Left ventricle myocardium inferior (tissue), 1 donor: ENCODE results near the gene OXER1. TPM values are rescaled to one million over a fixed set of nuclear protein-coding genes. Genes with fewer than 3 reads are reported as not detected.

Source experiments
- DNase-seq: peaks from one replicate; pipeline ENCODE4 v3.0.0-alpha.2; 2020
- H3K27ac ChIP-seq: fragments of 200-600 bp; replicated peaks from 2 replicates; pipeline ENCODE4 v1.8.0; 2021
- H3K27me3 ChIP-seq: fragments of 200-600 bp; 2 replicates; pipeline ENCODE4 v1.8.0; 2021; ENCODE audit warnings: low read depth
- H3K36me3 ChIP-seq: fragments of 200-600 bp; 2 replicates; pipeline ENCODE4 v1.8.0; 2021
- H3K4me1 ChIP-seq: fragments of 200-600 bp; 2 replicates; pipeline ENCODE4 v1.8.0; 2021
- H3K4me3 ChIP-seq: fragments of 200-600 bp; 2 replicates; pipeline ENCODE4 v1.8.0; 2021; ENCODE audit warnings: mild to moderate bottlenecking, moderate library complexity
- H3K9me3 ChIP-seq: fragments of 200-600 bp; replicated peaks from 2 replicates; pipeline ENCODE4 v1.8.0; 2021
- CTCF ChIP-seq: fragments of 200-600 bp; IDR thresholded peaks from 2 replicates; pipeline ENCODE4 v1.8.0; 2021; ENCODE audit warnings: antibody characterized with exemption, mild to moderate bottlenecking, borderline replicate concordance
- intact Hi-C: fragments of 100-400 bp; cut with micrococcal nuclease; formaldehyde crosslinking; loops from one replicate; pipeline ENCODE4 v1.11.0; 2022
- total RNA-seq: library from RNA; stranded (reverse); fragmentation: NEBNext Ultra II Directional; extraction: Animal tissue kit (Norgen Biotek cat#: 25700); gene quantifications from one replicate; pipeline ENCODE4 v1.2.1, GENCODE V29; 2021
- donor health status: DM: no; HTN: yes; CAD: no; lungs with severe emphysema.

OXER1 gene
- total RNA-seq, 1 donor from 2014 or later: 0.36 TPM

GRCh38 chr2:42802150-42802549, 38.2 kb upstream of the OXER1 start:
- no peak overlapping the region for H3K27ac ChIP-seq
- TF ChIP-seq CTCF: no peak
- H3K9me3 ChIP-seq: no peaks in the 10 kb centered on the region
- intact Hi-C loops: no loop called here
- no peaks in the 10 kb centered on the region for H3K27me3 ChIP-seq
- H3K4me1 ChIP-seq: peaks cover 8% of the 10 kb centered on the region
- H3K4me3 ChIP-seq: no peak overlapping the region
- no peaks in the 10 kb centered on the region for H3K36me3 ChIP-seq
- DNase-seq: no peak

- H3K27ac ChIP-seq: peak overlapping the region; percentile 10
- no peak overlapping the region for H3K4me3 ChIP-seq
- H3K9me3 ChIP-seq: no peaks in the 10 kb centered on the region
- H3K4me1 ChIP-seq: peaks cover 9% of the 10 kb centered on the region
- no peaks in the 10 kb centered on the region for H3K36me3 ChIP-seq
- intact Hi-C loops: no loop called here
- H3K27me3 ChIP-seq: no peaks in the 10 kb centered on the region
- no peak for TF ChIP-seq CTCF
- DNase-seq: no peak
Observed at GRCh38 chr2:42801381-42801780, 37.4 kb upstream of the OXER1 start.

GRCh38 chr2:42800981-42801380, 37.0 kb upstream of the OXER1 start:
- intact Hi-C loops: no loop called here
- Histone ChIP-seq H3K4me3 (no peak overlapping the region), H3K27ac (peak overlapping the region; percentile 10), H3K27me3 (no peaks in the 10 kb centered on the region), H3K4me1 (peaks cover 13% of the 10 kb centered on the region), H3K9me3 (no peaks in the 10 kb centered on the region), H3K36me3 (no peaks in the 10 kb centered on the region)
- DNase-seq: no peak
- TF ChIP-seq CTCF: no peak

- intact Hi-C loops: no loop called here
- H3K4me3 ChIP-seq: no peak overlapping the region
- no peak for DNase-seq
- H3K27me3 ChIP-seq: no peaks in the 10 kb centered on the region
- TF ChIP-seq CTCF: no peak
- H3K36me3 ChIP-seq: no peaks in the 10 kb centered on the region
- no peaks in the 10 kb centered on the region for H3K9me3 ChIP-seq
- H3K27ac ChIP-seq: no peak overlapping the region
- peaks cover 14% of the 10 kb centered on the region for H3K4me1 ChIP-seq
Observed at GRCh38 chr2:42800461-42800962, 36.6 kb upstream of the OXER1 start.

GRCh38 chr2:42799881-42800280, 35.9 kb upstream of the OXER1 start:
- H3K36me3 ChIP-seq: no peaks in the 10 kb centered on the region
- H3K4me3 ChIP-seq: no peak overlapping the region
- TF ChIP-seq CTCF: no peak
- peaks cover 14% of the 10 kb centered on the region for H3K4me1 ChIP-seq
- no peaks in the 10 kb centered on the region for H3K9me3 ChIP-seq
- no peak for DNase-seq
- no peak overlapping the region for H3K27ac ChIP-seq
- intact Hi-C loops: no loop called here
- no peaks in the 10 kb centered on the region for H3K27me3 ChIP-seq
